ENCODE results near the gene CABLES2.

DNA sequence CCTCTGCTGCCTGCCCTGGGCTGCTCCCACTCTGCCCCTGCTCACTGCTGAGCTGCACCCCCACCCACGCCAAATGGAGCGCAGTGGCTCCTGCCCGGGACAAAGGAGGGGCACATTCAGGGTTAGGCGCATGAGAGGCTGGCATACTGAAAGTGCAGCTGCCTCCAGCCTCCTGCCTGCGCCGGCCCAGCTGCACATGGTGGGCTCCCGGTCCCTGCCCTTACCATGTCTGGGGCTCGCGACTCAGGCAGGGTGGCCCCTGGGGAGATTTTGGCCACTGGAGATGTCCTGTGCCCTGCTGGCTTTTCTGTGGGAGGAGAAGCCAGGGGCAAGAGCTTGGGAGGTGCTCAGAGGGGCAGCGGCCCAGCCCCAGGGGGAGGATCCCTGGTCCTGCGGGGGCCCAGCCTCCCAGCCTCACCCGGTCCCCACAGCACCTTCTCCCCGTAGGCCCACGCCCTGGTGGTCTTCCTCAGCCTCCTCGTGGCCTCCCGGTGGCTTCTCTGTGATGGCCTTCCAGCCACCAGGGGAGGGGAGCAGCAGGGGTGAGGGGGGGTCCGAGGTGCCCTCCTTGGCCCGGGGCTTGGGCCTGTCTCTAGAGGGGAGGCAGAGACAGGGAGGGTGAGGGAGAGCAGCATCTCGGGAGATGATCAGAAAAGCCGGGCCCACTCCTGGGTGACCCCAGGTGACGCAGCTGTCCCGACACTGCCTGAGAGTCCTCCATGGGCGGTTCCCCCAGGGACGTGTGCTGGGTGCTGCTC lies 8.4 kb upstream of the CABLES2 start:
- TF ChIP-seq, protein P1, sequence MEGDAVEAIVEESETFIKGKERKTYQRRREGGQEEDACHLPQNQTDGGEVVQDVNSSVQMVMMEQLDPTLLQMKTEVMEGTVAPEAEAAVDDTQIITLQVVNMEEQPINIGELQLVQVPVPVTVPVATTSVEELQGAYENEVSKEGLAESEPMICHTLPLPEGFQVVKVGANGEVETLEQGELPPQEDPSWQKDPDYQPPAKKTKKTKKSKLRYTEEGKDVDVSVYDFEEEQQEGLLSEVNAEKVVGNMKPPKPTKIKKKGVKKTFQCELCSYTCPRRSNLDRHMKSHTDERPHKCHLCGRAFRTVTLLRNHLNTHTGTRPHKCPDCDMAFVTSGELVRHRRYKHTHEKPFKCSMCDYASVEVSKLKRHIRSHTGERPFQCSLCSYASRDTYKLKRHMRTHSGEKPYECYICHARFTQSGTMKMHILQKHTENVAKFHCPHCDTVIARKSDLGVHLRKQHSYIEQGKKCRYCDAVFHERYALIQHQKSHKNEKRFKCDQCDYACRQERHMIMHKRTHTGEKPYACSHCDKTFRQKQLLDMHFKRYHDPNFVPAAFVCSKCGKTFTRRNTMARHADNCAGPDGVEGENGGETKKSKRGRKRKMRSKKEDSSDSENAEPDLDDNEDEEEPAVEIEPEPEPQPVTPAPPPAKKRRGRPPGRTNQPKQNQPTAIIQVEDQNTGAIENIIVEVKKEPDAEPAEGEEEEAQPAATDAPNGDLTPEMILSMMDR (conservative IDR thresholded peaks at IDR 0.05; ENCODE audit: low read depth, low read length) = no peak
- no peak for TF ChIP-seq CHD1 (IDR thresholded peaks at IDR 0.05; ENCODE audit: low read depth, low read length)
- TF ChIP-seq, protein P2, sequence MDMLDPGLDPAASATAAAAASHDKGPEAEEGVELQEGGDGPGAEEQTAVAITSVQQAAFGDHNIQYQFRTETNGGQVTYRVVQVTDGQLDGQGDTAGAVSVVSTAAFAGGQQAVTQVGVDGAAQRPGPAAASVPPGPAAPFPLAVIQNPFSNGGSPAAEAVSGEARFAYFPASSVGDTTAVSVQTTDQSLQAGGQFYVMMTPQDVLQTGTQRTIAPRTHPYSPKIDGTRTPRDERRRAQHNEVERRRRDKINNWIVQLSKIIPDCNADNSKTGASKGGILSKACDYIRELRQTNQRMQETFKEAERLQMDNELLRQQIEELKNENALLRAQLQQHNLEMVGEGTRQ (IDR thresholded peaks at IDR 0.05; ENCODE audit: low read depth, low read length) = no peak

Measured in IMR-90 (cell line).